ENCODE data around the gene TM2D3.

- TF ChIP-seq POLR2AphosphoS5 (IDR thresholded peaks at IDR 0.05) (no peak), CTCF (IDR thresholded peaks at IDR 0.05) (no peak)
These were observed 727 bp upstream of the TM2D3 start for GRCh38 chr15:101652786-101653430.

Measured in prostate gland (tissue), 2 donors.